ENCODE measurements around the gene PPIG. TPM values are rescaled to one million over a fixed set of nuclear protein-coding genes. Genes with fewer than 3 reads are reported as not detected.

The PPIG gene
- total RNA-seq, 1 experiment from 2014 or later: 66.2 TPM

DNA sequence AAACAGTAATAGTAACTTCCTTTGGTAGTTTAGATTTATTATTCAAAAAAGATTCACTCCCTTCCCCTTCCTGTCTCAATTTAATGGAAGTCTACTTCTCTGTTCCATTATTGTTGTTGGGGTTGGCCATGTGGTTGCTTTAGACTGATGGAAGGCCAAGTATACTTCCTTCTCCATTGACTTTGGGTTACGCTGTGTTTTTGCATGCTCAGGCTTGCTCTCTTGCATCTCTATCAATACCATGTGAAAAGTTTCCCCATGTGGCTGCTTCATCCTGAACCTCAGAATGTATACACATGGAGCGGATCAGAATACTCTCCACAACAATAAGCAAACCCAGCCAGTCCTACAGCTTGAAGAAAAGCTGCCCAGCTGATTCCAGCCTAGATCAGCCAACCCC, 89.8 kb downstream of the PPIG start:
- no peak overlapping the region for H4K8ac ChIP-seq (replicated peaks; ENCODE audit: insufficient read length, low read depth, low read length)
- no peak overlapping the region for H2AK5ac ChIP-seq (ENCODE audit: insufficient read length, low read length)
- no peak overlapping the region for H3K27ac ChIP-seq (ENCODE audit: insufficient read length, low read depth, low read length)
- no peak overlapping the region for H3K9ac ChIP-seq (ENCODE audit: extremely low read depth, insufficient read length, low read length)
- no peaks in the 10 kb centered on the region for H3K79me1 ChIP-seq (ENCODE audit: insufficient read depth, low read depth, low read length, poor library complexity, severe bottlenecking)
- H4K91ac ChIP-seq (ENCODE audit: insufficient read length, low read depth, low read length): no peak overlapping the region
- no peaks in the 10 kb centered on the region for H3K27me3 ChIP-seq (ENCODE audit: insufficient read depth, low read length)
- no peak for DNase-seq
- Mint-ChIP-seq H3K4me3 (no peak overlapping the region), H3K27me3 (ENCODE audit: low read depth) (no peaks in the 10 kb centered on the region), H3K9me3 (no peaks in the 10 kb centered on the region), H3K36me3 (ENCODE audit: insufficient read depth in 1 of 3, low read depth in 3 of 3) (no peaks in the 10 kb centered on the region), H3K27ac (no peak overlapping the region), H3K4me1 (peaks cover 9 to 13% of the 10 kb centered on the region in 2 experiments)
- no peak overlapping the region for H3K23ac ChIP-seq (ENCODE audit: insufficient read length, low read depth, low read length)
- H3K79me2 ChIP-seq (ENCODE audit: insufficient read depth, low read length): no peaks in the 10 kb centered on the region
- no peak overlapping the region for H2BK5ac ChIP-seq (ENCODE audit: insufficient read length, low read length)
- H3K56ac ChIP-seq (ENCODE audit: insufficient read length, low read depth, low read length): no peak overlapping the region
- no peak overlapping the region for H4K5ac ChIP-seq (ENCODE audit: insufficient read length, low read depth, low read length)
- no peak overlapping the region for H3K4ac ChIP-seq (ENCODE audit: low read depth, low read length)
- H2BK12ac ChIP-seq (ENCODE audit: insufficient read length, low read depth, low read length): no peak overlapping the region
- no peaks in the 10 kb centered on the region for H3K4me1 ChIP-seq (ENCODE audit: insufficient read depth, low read length)
- H3K18ac ChIP-seq (ENCODE audit: insufficient read length, low read depth, low read length): no peak overlapping the region
- no peak overlapping the region for H2BK120ac ChIP-seq (ENCODE audit: low read depth, low read length, poor library complexity, severe bottlenecking)
- no peak overlapping the region for H2BK20ac ChIP-seq (ENCODE audit: low read depth, low read length, poor library complexity, severe bottlenecking)
- WGBS (ENCODE audit: extremely low coverage, insufficient read length, low lambda C conversion rate): no CpG with 5 or more reads among the region's 2 CpGs
- H3T11ph ChIP-seq (ENCODE audit: low read length): no peak overlapping the region
- no peak overlapping the region for H3K14ac ChIP-seq (ENCODE audit: insufficient read depth, low read length)
- no peaks in the 10 kb centered on the region for H4K20me1 ChIP-seq (ENCODE audit: control insufficient read depth, insufficient read depth, insufficient read length)
- no peak overlapping the region for H2AFZ ChIP-seq (ENCODE audit: low read length)
- TF ChIP-seq, protein P1, sequence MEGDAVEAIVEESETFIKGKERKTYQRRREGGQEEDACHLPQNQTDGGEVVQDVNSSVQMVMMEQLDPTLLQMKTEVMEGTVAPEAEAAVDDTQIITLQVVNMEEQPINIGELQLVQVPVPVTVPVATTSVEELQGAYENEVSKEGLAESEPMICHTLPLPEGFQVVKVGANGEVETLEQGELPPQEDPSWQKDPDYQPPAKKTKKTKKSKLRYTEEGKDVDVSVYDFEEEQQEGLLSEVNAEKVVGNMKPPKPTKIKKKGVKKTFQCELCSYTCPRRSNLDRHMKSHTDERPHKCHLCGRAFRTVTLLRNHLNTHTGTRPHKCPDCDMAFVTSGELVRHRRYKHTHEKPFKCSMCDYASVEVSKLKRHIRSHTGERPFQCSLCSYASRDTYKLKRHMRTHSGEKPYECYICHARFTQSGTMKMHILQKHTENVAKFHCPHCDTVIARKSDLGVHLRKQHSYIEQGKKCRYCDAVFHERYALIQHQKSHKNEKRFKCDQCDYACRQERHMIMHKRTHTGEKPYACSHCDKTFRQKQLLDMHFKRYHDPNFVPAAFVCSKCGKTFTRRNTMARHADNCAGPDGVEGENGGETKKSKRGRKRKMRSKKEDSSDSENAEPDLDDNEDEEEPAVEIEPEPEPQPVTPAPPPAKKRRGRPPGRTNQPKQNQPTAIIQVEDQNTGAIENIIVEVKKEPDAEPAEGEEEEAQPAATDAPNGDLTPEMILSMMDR (conservative IDR thresholded peaks at IDR 0.05): no peak
- no peak overlapping the region for H3K4me2 ChIP-seq (ENCODE audit: insufficient read depth, insufficient read length, low read length)
- H3K23me2 ChIP-seq (ENCODE audit: insufficient read length, low read depth, low read length, poor library complexity, severe bottlenecking): no peaks in the 10 kb centered on the region
- no peaks in the 10 kb centered on the region for H3K9me3 ChIP-seq (ENCODE audit: control insufficient read depth, low read depth, low read length)
- no peak overlapping the region for H2BK15ac ChIP-seq (ENCODE audit: low read depth, low read length)
